ENCODE results near the gene CELSR1.
"Not testable (repeated sequence)": the region's sequence is repeated elsewhere in the genome, so short reads cannot be mapped to it uniquely, and the experiment has no call there.

Gene CELSR1

GRCh38 chr22:46479046-46479445 lies 58.4 kb downstream of the CELSR1 start:
- no peak for DNase-seq (ENCODE audit: low spot score)

- no peak for DNase-seq (ENCODE audit: low spot score)
These were observed 59.3 kb downstream of the CELSR1 start for GRCh38 chr22:46478083-46478551.

GRCh38 chr22:46476547-46476941 lies 60.9 kb downstream of the CELSR1 start:
- DNase-seq (ENCODE audit: low spot score), result no peak

- DNase-seq (ENCODE audit: low spot score), result no peak
These were observed 63.4 kb downstream of the CELSR1 start for GRCh38 chr22:46473896-46474557.

GRCh38 chr22:46473021-46473779 lies 64.2 kb downstream of the CELSR1 start:
- no peak for DNase-seq (ENCODE audit: low spot score)

GRCh38 chr22:46472722-46473016 lies 64.8 kb downstream of the CELSR1 start:
- DNase-seq (ENCODE audit: low spot score), result no peak

- no peak for DNase-seq (ENCODE audit: low spot score)
These were observed 65.3 kb downstream of the CELSR1 start for GRCh38 chr22:46471901-46472721.

GRCh38 chr22:46471330-46471729 lies 66.1 kb downstream of the CELSR1 start:
- not testable (repeated sequence) for DNase-seq (ENCODE audit: low spot score)

- DNase-seq (ENCODE audit: low spot score), result no peak
These were observed 67.7 kb downstream of the CELSR1 start for GRCh38 chr22:46469711-46470110.

GRCh38 chr22:46467006-46467405 lies 70.4 kb downstream of the CELSR1 start:
- DNase-seq (ENCODE audit: low spot score), result no peak

GRCh38 chr22:46466255-46466676 lies 71.2 kb downstream of the CELSR1 start:
- DNase-seq (ENCODE audit: low spot score), result no peak

GRCh38 chr22:46465793-46466192 lies 71.6 kb downstream of the CELSR1 start:
- DNase-seq (ENCODE audit: low spot score), result no peak

- no peak for DNase-seq (ENCODE audit: low spot score)
These were observed 72.1 kb downstream of the CELSR1 start for GRCh38 chr22:46465345-46465720.

- no peak for DNase-seq (ENCODE audit: low spot score)
These were observed 72.6 kb downstream of the CELSR1 start for GRCh38 chr22:46464701-46465344.

GRCh38 chr22:46464296-46464695 lies 73.1 kb downstream of the CELSR1 start:
- no peak for DNase-seq (ENCODE audit: low spot score)

GRCh38 chr22:46463435-46464227 lies 73.8 kb downstream of the CELSR1 start:
- DNase-seq (ENCODE audit: low spot score), result no peak

- DNase-seq (ENCODE audit: low spot score), result no peak
These were observed 74.6 kb downstream of the CELSR1 start for GRCh38 chr22:46462726-46463371.

GRCh38 chr22:46461566-46462180 lies 75.7 kb downstream of the CELSR1 start:
- no peak for DNase-seq (ENCODE audit: low spot score)

- DNase-seq (ENCODE audit: low spot score), result no peak
These were observed 76.6 kb downstream of the CELSR1 start for GRCh38 chr22:46460857-46461256.

GRCh38 chr22:46459347-46460065 lies 77.9 kb downstream of the CELSR1 start:
- no peak for DNase-seq (ENCODE audit: low spot score)
